A673 (cell line): ENCODE results near the gene ERGIC1.

ENCODE experiments used
- CTCF ChIP-seq: fragments of 300-800, 200-600 bp; sonication (generic); conservative IDR thresholded peaks from 2 replicates; pipeline ENCODE4 v1.5.1; 2017; ENCODE audit warnings: low read depth, mild to moderate bottlenecking, antibody characterized with exemption, low read length, moderate library complexity, mixed read lengths
- EZH2 ChIP-seq: fragments of 200-600 bp; sonication (generic); IDR thresholded peaks from 2 replicates; pipeline ENCODE4 v1.6.1; 2017; ENCODE audit warnings: borderline replicate concordance, low read depth, mild to moderate bottlenecking, mixed read lengths, antibody characterized with exemption, low read length; ENCODE audit not compliant: poor library complexity, severe bottlenecking

GRCh38 chr5:172885597-172886340 lies 51.7 kb downstream of the ERGIC1 start:
- no peak for TF ChIP-seq CTCF
- no peak for TF ChIP-seq EZH2
